Right ventricle myocardium superior (tissue), 1 donor: ENCODE measurements around the gene APOB. TPM values are rescaled to one million over a fixed set of nuclear protein-coding genes. Genes with fewer than 3 reads are reported as not detected.

Experiments
- ATAC-seq: fragments of 200-7000 bp; cut with Tn5 transposase; one replicate; pipeline ENCODE4 v1.9.1; 2020; ENCODE audit warnings: mild to moderate bottlenecking; ENCODE audit not compliant: poor library complexity
- DNase-seq: peaks from one replicate; pipeline ENCODE4 v3.0.0-alpha.2; 2020
- intact Hi-C: fragments of 100-400 bp; cut with DNase I; formaldehyde crosslinking; loops from one replicate; pipeline ENCODE4 v1.11.2; 2022
- long read RNA-seq: library from polyadenylated mRNA; unstranded; transcript quantifications from one replicate; pipeline ENCODE4 v2.0.0, GENCODE V29; 2021
- total RNA-seq: library from RNA; stranded (reverse); fragmentation: NEBNext Ultra II Directional; extraction: Animal tissue kit (Norgen Biotek cat#: 25700); gene quantifications from one replicate; pipeline ENCODE4 v1.2.1, GENCODE V29; 2021
- donor health status: DM: no; HTN: yes; CAD: no; lungs with severe emphysema.

The APOB gene
- 8.5 TPM for total RNA-seq
- long read RNA-seq, partial matches to known transcripts, result 0 of 1 reads
- long read RNA-seq, other reads (novel, unspliced or antisense), result 1 of 1 reads

GRCh38 chr2:21043744-21044532 lies at the start of gene APOB:
TSS of gene APOB (minus strand) at chr2:21044073. CDS start at chr2:21043945, 128 bp downstream.
- ATAC-seq, result peak; percentile 63
- intact Hi-C loops, result loop anchor here (5.0 kb wide), 1 partner anchor 273 kb away; no protein-coding TSS in a partner anchor
- peak; percentile 43 for DNase-seq

- DNase-seq, result no peak
- ATAC-seq, result no peak
- intact Hi-C loops, result no loop called here
Observed at GRCh38 chr2:21092308-21092869, 48.5 kb upstream of the APOB start.

- ATAC-seq (no peak), DNase-seq (no peak)
- intact Hi-C loops, result no loop called here
Observed at GRCh38 chr2:21084401-21084800, 40.5 kb upstream of the APOB start.

GRCh38 chr2:21083482-21083881 lies 39.6 kb upstream of the APOB start:
- DNase-seq, result no peak
- intact Hi-C loops, result no loop called here
- ATAC-seq, result no peak

DNA sequence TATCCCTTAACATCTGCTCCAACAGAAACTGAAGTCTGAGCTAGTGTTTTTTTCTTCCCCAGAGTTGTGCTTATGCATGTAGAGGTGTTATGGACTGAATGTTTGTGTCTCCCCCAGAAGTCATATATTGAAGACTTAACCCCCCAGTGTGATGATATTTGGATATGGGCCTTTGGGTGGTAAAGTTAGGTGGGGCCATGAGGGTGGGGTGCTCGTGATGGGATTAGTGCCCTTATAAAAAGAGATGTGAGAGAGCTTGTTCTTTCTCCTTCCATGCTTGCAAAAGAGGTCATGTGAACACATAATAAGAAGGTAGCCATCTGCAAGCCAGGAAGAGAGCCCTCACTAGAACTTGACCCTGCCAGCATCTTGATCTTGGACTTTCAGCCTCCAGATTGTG lies 34.4 kb upstream of the APOB start:
- ATAC-seq, result no peak
- no peak for DNase-seq
- intact Hi-C loops, result no loop called here

DNA sequence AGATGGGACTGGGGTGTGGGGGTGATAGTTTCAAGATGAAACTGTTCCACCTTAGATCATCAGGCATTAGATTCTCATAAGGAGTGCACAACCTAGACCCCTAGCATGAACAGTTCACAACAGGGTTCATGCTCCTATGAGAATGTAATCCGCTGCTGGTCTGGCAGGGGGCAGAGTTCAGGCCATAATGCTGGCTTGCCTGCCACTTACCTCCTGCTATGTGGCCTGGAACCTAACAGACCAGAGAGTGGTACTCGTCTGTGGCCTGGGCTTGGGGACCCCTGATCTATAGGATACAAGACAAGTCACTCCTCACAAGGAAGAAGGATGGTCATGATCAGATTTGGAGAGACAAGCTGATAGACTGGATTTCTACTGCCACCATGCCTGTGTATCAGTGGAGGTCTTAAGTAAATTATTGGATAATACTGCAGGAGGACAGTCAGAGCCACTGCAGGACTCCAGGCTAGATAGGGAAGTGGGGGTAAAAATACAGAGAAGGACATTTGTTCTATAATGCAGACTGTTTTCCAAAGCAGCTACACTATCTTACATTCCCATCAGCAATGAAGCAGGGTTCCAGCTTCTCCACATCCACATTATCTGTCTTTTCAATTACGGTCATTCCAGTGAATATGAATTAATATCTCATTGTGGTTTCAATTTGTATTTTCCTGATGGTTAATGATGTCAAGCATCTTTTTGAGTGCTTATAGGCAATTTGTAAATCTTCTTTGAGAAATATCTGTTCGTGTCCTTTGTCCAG lies 28.8 kb upstream of the APOB start:
- no peak for DNase-seq
- intact Hi-C loops, result no loop called here
- no peak for ATAC-seq

DNA sequence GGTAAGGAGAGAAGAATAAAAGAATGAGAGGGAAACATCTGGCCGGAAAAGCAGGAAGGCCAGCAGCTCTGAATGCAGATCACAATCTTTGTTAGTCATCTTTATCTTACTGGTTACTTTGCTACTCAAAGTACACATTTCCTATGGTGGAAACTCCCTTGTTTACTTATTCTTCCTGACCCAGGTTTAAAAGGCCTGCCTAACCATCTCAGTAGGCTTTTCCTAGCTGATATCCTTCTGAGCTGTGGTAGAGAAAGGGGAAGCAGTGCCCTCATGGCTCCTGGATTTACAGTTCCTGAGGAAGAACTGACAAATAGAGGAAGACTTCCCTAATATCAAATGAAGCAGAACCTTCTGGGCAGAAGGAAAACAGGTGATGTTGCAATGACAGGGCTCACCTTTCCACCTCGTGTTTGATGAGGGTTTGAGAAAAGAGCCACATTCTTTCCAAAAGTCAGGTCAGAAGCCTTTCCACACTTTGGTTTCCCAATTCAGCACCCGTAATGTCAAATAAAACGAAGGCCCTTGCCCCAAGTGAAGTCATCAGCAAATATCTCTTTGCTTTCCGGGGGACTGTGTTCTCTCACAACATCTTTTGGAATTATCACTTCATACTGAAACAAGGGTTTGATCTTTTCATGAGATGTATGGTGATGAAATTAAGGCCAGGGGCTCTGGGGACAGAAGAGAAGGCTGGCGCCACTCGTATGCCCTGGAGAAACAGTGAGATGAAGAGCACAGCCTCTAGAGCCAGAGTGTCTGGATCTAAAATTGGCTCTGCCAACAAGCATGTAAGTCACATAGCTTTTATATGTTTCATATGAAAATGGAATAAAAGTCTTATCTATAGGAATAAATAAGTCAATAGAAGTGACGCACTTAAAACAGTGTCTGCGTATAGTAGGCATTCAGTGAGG lies 26.7 kb upstream of the APOB start:
- ATAC-seq (no peak), DNase-seq (no peak)
- intact Hi-C loops, result no loop called here

GRCh38 chr2:21069746-21070340 lies 26.0 kb upstream of the APOB start:
- intact Hi-C loops, result no loop called here
- ATAC-seq, result no peak
- no peak for DNase-seq

DNA sequence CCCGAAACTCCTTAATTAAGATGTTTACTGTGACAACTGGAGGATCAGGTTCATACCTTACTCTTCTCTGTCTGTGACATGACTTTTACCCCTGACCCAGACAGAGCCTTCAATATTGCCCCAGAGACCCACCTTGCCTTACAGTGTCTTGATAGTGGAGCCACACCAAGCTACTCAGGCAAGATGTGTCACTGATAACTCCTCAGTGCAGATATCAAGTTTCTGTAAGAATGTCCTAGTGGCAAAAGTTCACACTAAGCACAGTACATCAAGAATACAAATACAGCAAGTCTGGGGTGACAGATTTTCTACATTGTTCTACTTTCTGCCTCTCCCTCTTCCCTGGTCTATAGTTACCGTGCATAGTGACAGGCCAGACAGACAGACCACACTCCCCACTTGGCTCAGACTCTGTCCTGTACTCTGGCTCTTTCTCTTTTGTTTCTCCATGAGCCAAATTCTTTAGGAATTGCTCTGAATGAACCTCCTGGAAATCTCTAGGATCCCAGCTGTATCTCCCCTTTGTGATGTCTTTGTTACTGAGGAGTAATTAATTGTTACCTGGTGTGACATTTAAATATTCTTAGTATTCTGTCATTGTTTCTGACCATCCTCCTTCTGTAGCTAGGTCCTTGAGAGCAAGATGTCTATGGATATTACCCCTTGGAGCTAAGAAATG lies 24.1 kb upstream of the APOB start:
- ATAC-seq (no peak), DNase-seq (no peak)
- intact Hi-C loops, result no loop called here

DNA sequence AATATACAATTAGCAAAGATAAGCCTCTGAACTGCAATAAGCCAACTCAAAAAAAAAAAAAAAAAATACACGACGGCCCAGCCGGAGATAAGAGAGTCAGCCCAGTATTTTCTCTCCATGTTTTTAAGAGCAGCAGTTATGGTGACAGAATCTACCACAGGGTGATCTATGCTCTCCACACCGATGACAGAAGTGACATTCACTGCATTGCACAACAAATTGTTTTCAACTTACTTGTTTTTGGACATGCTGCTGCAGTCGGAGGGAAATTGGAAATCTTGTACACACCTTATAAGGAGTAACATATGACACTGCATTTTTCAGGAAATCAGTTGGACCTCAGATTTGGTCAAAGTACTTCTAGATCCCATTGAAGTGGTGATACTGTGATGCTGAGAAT lies 23.3 kb upstream of the APOB start:
- ATAC-seq (no peak), DNase-seq (no peak)
- intact Hi-C loops, result no loop called here

GRCh38 chr2:21059885-21060610 lies 16.2 kb upstream of the APOB start:
- ATAC-seq (no peak), DNase-seq (no peak)
- intact Hi-C loops, result no loop called here

- intact Hi-C loops, result no loop called here
- ATAC-seq, result no peak
- no peak for DNase-seq
Observed at GRCh38 chr2:21057097-21057496, 13.2 kb upstream of the APOB start.

- ATAC-seq (no peak), DNase-seq (no peak)
- intact Hi-C loops, result no loop called here
Observed at GRCh38 chr2:21055879-21056790, 12.3 kb upstream of the APOB start.

DNA sequence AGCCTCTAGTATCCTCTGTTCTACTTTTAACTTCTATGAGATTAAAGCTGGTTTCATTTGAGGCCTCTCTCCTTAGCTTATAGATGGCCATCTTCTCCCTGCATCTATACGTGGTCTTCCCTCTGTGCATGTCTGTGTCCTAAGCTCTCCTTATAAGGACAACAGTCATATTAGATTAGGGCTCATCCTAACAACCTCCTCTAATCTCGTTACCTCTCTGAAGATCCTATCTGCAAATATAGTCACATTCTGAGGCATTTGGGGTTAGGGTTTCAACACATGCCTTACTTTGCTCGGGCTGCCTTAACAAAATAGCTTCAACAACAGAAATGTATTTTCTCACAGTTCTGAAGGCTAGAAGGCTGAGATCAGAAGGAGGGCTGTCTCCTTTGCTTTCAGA lies 11.6 kb upstream of the APOB start:
- DNase-seq (no peak), ATAC-seq (no peak)
- intact Hi-C loops, result no loop called here

DNA sequence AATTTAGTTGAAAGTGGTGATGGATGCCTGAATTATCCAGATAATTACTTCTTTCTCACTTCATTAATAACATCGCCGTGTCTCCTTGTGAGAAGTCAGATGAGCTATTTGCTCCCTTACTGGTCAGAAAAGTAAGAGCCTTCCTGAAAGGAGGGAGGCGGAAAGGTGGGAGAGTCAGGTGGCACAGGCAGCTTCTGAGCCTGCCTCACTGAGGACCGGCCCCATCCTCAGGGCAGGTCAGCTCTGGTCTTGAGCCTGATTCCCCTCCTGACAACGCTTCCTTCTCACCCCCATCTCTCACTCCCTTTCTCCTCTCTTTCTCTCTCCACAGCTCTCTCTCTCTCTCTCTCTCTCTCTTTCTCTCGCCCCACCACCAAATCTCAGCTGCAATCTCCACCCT lies 10.1 kb upstream of the APOB start:
- no peak for DNase-seq
- intact Hi-C loops, result no loop called here
- no peak for ATAC-seq

- no peak for DNase-seq
- intact Hi-C loops, result no loop called here
- ATAC-seq, result peak; percentile 67
Observed at GRCh38 chr2:21052044-21052443, 8.2 kb upstream of the APOB start.
